Natural killer cell (primary cell): ENCODE data around the gene CAMTA1. TPM values are rescaled to one million over a fixed set of nuclear protein-coding genes. Genes with fewer than 3 reads are reported as not detected.

Source experiments
- ATAC-seq, 3 donors: fragments of 150-1000 bp in 2 of 3; fragments of 200-7000 bp in 1 of 3; cut with Tn5 transposase; 1 replicate in 1 of 3; 2 replicates in 2 of 3; pipeline ENCODE4 v1.10.0; 2021; ENCODE audit warnings: mild to moderate bottlenecking in 2 of 3, moderate library complexity in 2 of 3
- DNase-seq, 2 donors: peaks; one replicate each; pipeline versions ENCODE4 v3.0.0 to v3.0.0-alpha.2; 2013 to 2021; ENCODE audit warnings: mixed read lengths in 1 of 2
- H3K27ac ChIP-seq: one replicate; pipeline ENCODE4 v1.5.1; 2013; ENCODE audit warnings: mild to moderate bottlenecking, low read length
- H3K27me3 ChIP-seq: one replicate; pipeline ENCODE4 v1.6.1; 2013; ENCODE audit warnings: low read length; ENCODE audit not compliant: control insufficient read depth, insufficient read depth
- H3K36me3 ChIP-seq: one replicate; pipeline ENCODE4 v1.6.1; 2013; ENCODE audit warnings: low read length; ENCODE audit not compliant: control insufficient read depth, insufficient read depth
- H3K4me1 ChIP-seq: one replicate; pipeline ENCODE4 v1.6.1; 2013; ENCODE audit warnings: low read length; ENCODE audit not compliant: control insufficient read depth, insufficient read depth
- H3K4me3 ChIP-seq: one replicate; pipeline ENCODE4 v1.5.1; 2013; ENCODE audit warnings: low read length
- H3K9me3 ChIP-seq: one replicate; pipeline ENCODE4 v1.6.1; 2013; ENCODE audit warnings: low read length; ENCODE audit not compliant: control insufficient read depth, insufficient read depth
- H3K27ac Mint-ChIP-seq, 2 donors: one replicate each; pipeline ENCODE4 v1.8.0; 2022; ENCODE audit warnings: mild to moderate bottlenecking in 2 of 2, mixed read lengths in 2 of 2, moderate library complexity in 1 of 2
- H3K27me3 Mint-ChIP-seq, 2 donors: one replicate each; pipeline ENCODE4 v1.8.0; 2022; ENCODE audit warnings: low read depth in 2 of 2, mixed read lengths in 2 of 2
- H3K36me3 Mint-ChIP-seq: one replicate; pipeline ENCODE4 v1.8.0; 2022; ENCODE audit warnings: mixed read lengths
- H3K4me1 Mint-ChIP-seq, 2 donors: one replicate each; pipeline ENCODE4 v1.8.0; 2022; ENCODE audit warnings: mixed read lengths in 2 of 2
- H3K4me3 Mint-ChIP-seq: one replicate; pipeline ENCODE4 v1.8.0; 2022; ENCODE audit warnings: mild to moderate bottlenecking, moderate library complexity, mixed read lengths
- H3K9me3 Mint-ChIP-seq, 2 donors: one replicate each; pipeline ENCODE4 v1.8.0; 2022; ENCODE audit warnings: mixed read lengths in 2 of 2
- WGBS: methylation state at CpG from one replicate; pipeline ENCODE4 v1.1.7; 2013; ENCODE audit warnings: missing lambda C conversion rate; ENCODE audit not compliant: insufficient coverage; 5-methylcytosine and 5-hydroxymethylcytosine counted together
- intact Hi-C: fragments of 100-400 bp; cut with micrococcal nuclease; formaldehyde crosslinking; loops from one replicate; pipeline ENCODE4 v1.14.2; 2022
- total RNA-seq, 4 donors: library from RNA; stranded (reverse); fragments of 120-200 nt in 1 of 4; gene quantifications; one replicate each; pipeline versions ENCODE4 v1.2.3 to v1.2.4, GENCODE V29; 2013 to 2022
- TF ChIP-seq, protein P1 (sequence below): fragments of 200-600 bp; IDR thresholded peaks from one replicate; pipeline ENCODE4 v1.8.0; 2022; ENCODE audit warnings: antibody characterized with exemption

CAMTA1 gene
- total RNA-seq, 3 donors from 2014 or later (not counting 1 experiment from before 2014, with no cell fraction given), result 40.6 to 53.3 (median 44.9) TPM

DNA sequence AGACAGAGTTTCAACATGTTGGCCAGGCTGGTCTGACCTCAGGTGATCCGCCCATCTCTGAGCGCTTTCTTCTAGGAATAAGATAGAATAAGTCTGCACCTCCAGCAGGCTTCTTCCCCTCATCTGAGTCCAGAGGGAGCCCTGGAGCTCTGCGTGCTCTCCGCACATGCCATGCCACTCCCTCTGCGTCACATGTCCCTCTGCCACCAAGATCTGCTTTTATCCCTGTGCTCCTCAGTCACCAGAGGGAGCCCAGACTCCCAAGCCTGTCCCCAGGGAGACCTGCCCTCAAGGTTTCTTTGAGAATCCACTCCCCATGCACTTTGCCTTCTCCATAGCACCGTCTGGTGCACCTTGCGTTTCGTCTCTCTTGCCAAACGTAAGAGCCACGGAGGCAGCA lies 213.0 kb downstream of the CAMTA1 start:
- no peak overlapping the region for H3K27ac Mint-ChIP-seq
- no peaks in the 10 kb centered on the region for H3K9me3 ChIP-seq

DNA sequence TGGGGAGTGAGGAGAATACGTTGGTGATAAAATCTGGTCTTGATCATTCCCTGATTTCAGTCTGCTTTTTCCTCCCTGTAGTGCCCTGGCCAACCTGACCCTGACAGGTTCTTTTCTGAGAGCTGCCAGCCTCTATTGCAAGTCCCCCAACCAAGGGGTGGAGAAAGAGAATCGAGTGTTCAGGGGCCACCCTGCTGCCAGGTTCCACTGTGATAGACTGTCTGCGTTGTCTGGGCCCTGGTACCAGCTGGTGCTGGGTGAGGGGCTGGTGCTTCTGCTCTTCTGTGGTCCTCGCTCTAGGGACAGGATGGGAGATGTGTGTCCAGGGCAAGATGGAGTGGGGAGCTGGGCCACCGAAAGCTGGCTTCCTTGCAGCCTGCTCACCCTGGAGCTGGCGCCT lies 214.6 kb downstream of the CAMTA1 start:
- Mint-ChIP-seq H3K9me3 (no peaks in the 10 kb centered on the region), H3K27ac (no peak overlapping the region), H3K27me3 (peaks cover 2 to 9% of the 10 kb centered on the region in 2 donors), H3K4me3 (no peak overlapping the region), H3K36me3 (no peaks in the 10 kb centered on the region), H3K4me1 (no peaks in the 10 kb centered on the region)
- no peak overlapping the region for H3K27ac ChIP-seq
- 89% methylated on average over 6 of the region's 6 CpGs for WGBS
- no peaks in the 10 kb centered on the region for H3K4me1 ChIP-seq
- DNase-seq (no peak), ATAC-seq (no peak)
- no peak overlapping the region for H3K4me3 ChIP-seq
- H3K9me3 ChIP-seq, result no peaks in the 10 kb centered on the region
- H3K36me3 ChIP-seq, result no peaks in the 10 kb centered on the region
- intact Hi-C loops, result no loop called here
- TF ChIP-seq, protein P1, sequence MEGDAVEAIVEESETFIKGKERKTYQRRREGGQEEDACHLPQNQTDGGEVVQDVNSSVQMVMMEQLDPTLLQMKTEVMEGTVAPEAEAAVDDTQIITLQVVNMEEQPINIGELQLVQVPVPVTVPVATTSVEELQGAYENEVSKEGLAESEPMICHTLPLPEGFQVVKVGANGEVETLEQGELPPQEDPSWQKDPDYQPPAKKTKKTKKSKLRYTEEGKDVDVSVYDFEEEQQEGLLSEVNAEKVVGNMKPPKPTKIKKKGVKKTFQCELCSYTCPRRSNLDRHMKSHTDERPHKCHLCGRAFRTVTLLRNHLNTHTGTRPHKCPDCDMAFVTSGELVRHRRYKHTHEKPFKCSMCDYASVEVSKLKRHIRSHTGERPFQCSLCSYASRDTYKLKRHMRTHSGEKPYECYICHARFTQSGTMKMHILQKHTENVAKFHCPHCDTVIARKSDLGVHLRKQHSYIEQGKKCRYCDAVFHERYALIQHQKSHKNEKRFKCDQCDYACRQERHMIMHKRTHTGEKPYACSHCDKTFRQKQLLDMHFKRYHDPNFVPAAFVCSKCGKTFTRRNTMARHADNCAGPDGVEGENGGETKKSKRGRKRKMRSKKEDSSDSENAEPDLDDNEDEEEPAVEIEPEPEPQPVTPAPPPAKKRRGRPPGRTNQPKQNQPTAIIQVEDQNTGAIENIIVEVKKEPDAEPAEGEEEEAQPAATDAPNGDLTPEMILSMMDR, result no peak
- H3K27me3 ChIP-seq, result no peaks in the 10 kb centered on the region

More for the DNA sequence above, 213.0 kb downstream of the CAMTA1 start:
- Mint-ChIP-seq H3K36me3 (no peaks in the 10 kb centered on the region), H3K9me3 (no peaks in the 10 kb centered on the region), H3K27me3 (peaks cover 8 to 13% of the 10 kb centered on the region in 2 donors), H3K4me1 (no peaks in the 10 kb centered on the region), H3K4me3 (no peak overlapping the region)
- H3K4me3 ChIP-seq, result no peak overlapping the region
- TF ChIP-seq, protein P1, result no peak
- H3K36me3 ChIP-seq, result no peaks in the 10 kb centered on the region
- WGBS, result 88% methylated on average over 10 of the region's 10 CpGs
- no peak overlapping the region for H3K27ac ChIP-seq
- H3K4me1 ChIP-seq, result no peaks in the 10 kb centered on the region
- ATAC-seq, result no peak
- DNase-seq, result no peak
- intact Hi-C loops, result no loop called here
- H3K27me3 ChIP-seq, result no peaks in the 10 kb centered on the region

DNA sequence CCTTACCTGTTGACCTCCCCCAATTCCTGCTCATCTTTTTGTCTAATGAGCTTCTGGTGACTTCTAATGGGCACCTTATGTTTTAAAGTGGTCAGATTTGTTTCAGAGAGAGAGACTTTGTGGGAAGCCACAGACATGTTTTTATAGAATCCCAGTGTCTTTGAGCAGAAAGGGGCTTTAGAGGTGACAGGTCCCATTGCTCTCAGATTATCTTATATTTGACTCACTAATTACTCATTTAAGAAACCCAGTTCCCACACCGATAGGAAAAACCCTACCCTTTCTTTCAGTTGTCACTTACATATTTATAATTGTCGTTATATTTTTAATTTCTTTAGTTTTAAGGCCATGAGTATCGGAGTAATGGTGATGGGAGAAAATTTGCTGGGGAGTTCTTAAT lies 215.5 kb downstream of the CAMTA1 start:
- no peaks in the 10 kb centered on the region for H3K4me1 Mint-ChIP-seq
- no peaks in the 10 kb centered on the region for H3K27me3 ChIP-seq
- TF ChIP-seq, protein P1, result no peak
- DNase-seq (no peak), ATAC-seq (no peak)
- no peaks in the 10 kb centered on the region for H3K36me3 ChIP-seq
- H3K4me3 Mint-ChIP-seq, result no peak overlapping the region
- intact Hi-C loops, result no loop called here
- no peaks in the 10 kb centered on the region for H3K4me1 ChIP-seq
- peaks cover 0 to 11% of the 10 kb centered on the region in 2 donors for H3K27me3 Mint-ChIP-seq
- H3K9me3 Mint-ChIP-seq, result no peaks in the 10 kb centered on the region
- no CpG with 5 or more reads among the region's 3 CpGs for WGBS
- H3K9me3 ChIP-seq, result no peaks in the 10 kb centered on the region
- no peaks in the 10 kb centered on the region for H3K36me3 Mint-ChIP-seq
- no peak overlapping the region for H3K4me3 ChIP-seq
- H3K27ac Mint-ChIP-seq, result no peak overlapping the region
- no peak overlapping the region for H3K27ac ChIP-seq

DNA sequence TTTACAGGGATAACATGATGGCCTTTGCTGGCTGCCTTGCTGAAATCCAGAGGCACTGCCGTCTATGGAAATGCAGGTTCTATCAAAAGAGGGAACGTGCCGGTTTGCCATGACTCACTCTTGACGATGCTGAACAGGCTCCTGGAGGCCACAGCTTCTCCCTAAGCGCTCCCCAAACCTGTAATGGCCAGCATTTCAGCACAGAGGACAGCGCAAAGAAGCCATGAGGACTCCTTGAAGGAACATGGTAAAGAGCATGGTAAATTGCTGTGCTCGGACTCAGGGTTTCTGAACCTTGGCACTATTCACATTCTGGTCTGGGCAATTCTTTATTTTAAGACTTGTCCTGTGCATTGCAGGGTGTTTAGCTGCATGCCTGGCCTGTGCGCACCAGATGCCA lies 217.5 kb downstream of the CAMTA1 start:
- Mint-ChIP-seq H3K36me3 (no peaks in the 10 kb centered on the region), H3K9me3 (no peaks in the 10 kb centered on the region), H3K4me3 (no peak overlapping the region), H3K4me1 (no peaks in the 10 kb centered on the region), H3K27ac (no peak overlapping the region), H3K27me3 (peaks cover 5 to 12% of the 10 kb centered on the region in 2 donors)
- TF ChIP-seq, protein P1, result no peak
- Histone ChIP-seq H3K4me1 (no peaks in the 10 kb centered on the region), H3K27ac (no peak overlapping the region), H3K9me3 (no peaks in the 10 kb centered on the region), H3K27me3 (no peaks in the 10 kb centered on the region), H3K4me3 (no peak overlapping the region), H3K36me3 (no peaks in the 10 kb centered on the region)
- WGBS, result 88% methylated on average over 8 of the region's 8 CpGs
- DNase-seq (no peak), ATAC-seq (no peak)
- intact Hi-C loops, result no loop called here
